Measurements from ENCODE around the gene CD164L2.

The CD164L2 gene

DNA sequence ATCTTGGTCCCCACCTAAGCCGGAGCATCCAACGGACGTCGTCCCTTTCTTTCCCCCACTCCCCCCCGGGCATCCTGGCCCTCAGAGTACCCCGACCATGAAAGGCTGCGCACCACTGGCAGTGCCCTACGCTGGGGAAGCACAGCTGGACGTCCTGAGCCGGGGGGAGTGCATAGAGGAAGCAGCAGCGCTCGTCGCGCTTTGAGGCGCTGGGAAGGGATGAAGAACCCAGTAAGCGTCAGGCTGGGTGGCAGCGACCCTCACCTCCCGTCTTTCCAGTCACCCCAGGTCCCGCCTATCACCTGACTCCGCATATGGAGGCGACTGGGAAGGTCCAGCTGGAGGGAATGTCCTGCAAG is 22.1 kb downstream of the CD164L2 start:
- no peak for DNase-seq

DNA sequence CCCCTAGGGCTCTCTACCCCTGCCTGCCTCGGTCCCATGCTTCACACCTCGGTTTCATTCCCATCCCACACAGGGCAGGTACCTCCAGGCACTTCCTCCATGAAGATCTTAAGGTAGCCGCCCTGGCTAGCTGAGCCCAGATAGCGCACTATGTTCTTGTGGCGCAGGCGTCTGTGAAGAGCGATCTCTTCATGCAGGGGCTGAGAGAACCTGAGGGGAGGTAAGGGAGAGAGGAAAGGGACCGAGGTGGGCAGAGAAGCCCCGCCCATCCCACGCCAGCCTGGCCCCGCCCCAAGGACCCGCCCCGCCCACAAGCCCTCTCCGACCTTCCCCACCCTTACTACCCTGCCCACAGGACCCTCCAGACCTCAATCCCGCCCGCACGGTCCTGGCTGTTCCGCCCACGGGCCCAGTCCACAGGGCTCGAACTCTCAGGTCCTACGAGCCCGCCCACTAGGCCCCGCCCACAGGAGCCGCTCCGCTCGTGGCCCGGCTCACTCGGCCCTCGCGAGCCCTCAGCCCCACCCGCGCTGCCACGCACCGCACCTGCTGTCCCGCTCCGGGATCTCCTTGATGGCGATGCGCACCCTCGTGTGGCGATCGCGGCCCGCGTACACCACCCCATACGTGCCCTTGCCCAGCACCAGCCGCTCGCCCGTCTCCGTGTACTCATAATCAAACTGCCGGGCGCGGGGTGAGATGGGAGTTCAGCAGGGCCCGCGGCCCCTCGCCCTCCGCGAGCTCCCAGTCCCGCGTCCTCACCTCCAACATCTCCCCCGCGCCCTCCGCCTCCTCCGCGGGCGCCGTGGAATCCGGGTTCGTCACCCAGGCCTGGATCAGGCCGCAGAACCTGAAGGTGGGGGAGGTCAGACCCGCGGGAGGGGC is 22.7 kb downstream of the CD164L2 start:
- DNase-seq, result no peak

GRCh38 chr1:27359822-27360158 is 23.3 kb downstream of the CD164L2 start:
- DNase-seq, result no peak

DNA sequence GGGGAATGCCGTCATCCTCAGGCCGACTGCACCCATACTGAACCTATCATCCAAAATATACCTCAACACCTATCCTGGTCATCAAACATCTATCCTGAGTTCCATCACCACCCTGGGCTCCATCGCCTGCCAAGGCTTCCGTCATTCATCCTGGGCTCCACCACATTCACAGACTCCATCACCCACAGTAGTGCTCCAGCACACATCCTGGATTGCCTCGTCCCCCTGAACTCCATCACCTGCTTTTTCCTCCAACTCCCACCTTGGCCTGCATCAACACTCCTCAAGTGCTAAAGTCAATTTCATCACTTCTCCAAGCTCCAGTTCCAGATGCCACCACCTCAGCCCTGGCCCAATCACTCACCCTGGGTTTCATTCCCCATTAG is 24.2 kb downstream of the CD164L2 start:
- DNase-seq, result no peak

GRCh38 chr1:27358038-27358927 is 24.9 kb downstream of the CD164L2 start:
- DNase-seq, result no peak

DNA sequence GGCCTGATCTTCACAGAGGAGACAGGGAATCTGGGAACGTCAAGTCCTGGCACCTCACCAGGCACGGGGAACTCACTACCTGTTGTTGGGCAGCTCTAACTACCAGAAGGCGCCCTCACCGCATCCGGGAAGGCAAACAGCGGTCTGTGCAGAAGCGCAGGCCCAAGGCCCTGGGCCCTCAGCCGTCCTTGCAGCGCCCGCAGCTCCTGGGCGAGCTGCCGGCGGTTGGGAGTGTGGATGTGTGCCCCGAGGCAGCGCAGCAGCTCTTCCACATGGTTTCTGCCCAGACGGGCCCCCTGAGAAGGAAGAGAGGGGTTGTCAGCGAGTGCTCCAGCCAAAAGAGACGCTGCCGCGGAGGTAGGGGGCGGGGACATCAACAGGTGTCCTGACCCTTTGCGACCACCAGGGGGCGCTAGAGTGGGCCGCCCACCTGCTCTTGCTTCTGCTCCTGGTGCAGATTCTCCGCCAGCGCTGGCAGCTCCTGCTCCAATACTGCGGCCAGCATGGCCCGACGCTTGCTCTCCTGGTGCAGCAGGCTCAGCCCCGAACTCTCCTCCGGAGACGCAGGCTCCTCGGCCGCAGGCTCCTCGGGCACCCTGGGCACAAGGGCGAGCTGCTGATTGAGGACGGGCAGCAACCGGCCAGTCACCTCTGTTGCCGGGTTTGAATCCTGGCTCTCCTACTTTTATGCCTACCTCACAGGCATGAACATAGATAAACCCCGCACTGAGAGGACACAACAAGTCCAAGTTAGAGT is 25.7 kb downstream of the CD164L2 start:
- DNase-seq, result peak; percentile 36

GRCh38 chr1:27356619-27357280 is 26.4 kb downstream of the CD164L2 start:
- no peak for DNase-seq

DNA sequence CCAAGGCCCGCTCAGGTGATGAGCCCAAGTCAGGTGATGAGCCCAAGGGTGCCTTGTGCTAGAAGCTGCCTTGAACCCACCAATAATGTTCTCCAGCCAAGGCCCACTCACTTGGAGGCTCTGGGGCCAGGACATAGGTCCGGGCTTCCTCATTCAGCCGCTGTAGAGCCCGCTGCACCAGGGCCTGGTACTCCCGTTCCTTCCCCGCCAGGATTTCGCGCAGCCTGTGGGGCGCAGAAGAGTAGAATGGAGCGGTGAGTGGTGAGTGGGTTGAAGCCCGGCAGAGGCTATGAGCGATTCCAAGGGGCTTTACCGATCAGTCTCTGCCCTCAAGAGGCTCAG is 26.9 kb downstream of the CD164L2 start:
- no peak for DNase-seq

GRCh38 chr1:27355683-27356082 is 27.4 kb downstream of the CD164L2 start:
- DNase-seq, result no peak

GRCh38 chr1:27353629-27354028 is 29.5 kb downstream of the CD164L2 start:
- DNase-seq, result no peak

DNA sequence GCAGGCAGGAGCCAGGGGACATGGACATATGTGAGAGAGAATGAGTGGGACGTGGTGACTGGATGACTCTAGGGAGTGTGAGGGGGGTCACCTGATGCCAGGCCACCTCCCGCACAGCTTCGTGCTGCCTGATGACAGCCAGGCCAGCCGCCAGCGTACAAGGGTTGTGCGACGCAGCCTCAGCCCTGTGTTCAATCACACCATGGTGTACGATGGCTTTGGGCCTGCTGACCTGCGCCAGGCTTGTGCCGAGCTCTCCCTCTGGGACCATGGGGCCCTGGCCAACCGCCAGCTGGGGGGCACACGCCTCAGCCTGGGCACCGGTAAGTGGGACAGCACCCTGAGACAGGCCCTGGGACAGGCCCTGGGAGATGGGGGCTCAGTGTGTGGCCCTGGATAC is 30.0 kb downstream of the CD164L2 start:
- DNase-seq, result no peak

DNA sequence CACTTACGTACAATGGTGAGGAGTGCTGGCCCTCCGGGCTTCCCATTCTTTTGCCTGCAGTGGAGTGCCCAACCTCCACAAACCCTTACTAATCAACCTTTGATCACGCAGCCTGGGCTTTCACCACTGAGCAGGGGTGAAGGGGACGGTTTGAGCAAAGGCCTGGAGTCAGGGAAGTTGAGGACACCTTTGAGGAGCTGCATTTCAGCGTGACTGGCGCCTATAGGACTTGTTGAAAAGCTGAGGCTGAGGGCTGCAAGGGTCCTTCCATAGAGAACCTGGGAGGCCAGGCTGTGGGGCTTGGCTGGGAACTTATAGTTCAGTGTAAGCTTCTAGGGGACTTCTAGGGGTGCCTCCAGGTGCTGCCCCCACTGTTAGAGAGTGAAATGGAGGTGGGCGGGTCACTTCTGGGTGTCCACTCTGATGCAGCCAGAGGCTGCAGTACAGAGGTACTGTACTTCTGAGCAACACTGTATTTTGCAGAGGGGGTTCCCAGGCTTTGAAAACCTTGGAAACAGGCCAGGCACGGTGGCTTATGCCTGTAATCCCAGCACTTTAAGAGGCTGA is 31.5 kb downstream of the CD164L2 start:
- no peak for DNase-seq

- DNase-seq, result no peak
These were observed 32.2 kb downstream of the CD164L2 start for GRCh38 chr1:27350663-27351540.

GRCh38 chr1:27349784-27350662 is 33.1 kb downstream of the CD164L2 start:
- DNase-seq, result peak; percentile 77

DNA sequence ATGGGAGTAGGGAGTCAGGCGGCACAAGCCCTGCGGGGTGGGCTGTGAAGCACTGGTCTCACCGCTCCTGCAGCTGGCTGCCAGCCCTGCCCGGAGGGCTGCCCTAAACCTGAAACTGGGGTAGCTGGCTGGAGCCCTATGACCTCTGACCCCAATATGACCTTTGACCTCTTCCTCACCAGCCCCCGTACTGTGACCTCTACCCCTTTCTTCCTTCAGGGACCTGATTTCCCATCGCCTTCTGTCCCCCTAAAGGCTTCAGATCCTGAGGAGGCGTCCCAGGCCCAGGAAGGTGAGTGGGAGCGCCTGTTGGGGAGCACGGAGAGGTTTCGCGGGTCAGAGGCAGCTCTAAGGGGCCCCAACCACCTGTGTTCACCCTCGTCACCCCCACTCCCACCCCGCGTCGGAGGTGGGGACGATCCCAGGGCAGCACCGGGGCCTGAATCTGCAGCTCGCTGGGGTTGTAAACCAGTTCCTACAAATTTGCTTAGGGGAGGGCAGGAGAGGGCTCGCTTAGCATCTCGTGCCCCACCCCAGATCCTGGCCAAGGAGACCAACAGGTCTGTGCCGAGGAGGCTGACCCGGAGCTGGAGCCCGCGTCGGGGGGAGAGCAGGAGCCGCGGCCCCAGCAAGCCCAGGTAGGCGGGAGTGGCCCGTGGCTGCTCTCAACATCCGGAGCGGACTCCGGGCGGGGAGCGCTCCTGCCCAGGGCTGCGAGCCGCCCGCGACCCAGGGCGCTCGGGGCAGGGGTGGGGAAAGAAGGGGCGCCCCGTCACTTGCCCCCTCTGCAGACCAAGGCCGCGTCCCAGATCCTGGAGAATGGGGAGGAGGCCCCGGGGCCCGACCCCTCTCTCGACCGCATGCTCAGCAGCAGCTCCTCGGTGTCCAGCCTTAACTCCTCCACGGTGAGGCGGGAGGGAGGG is 34.0 kb downstream of the CD164L2 start:
- peak; percentile 81 for DNase-seq

GRCh38 chr1:27346991-27347624 is 36.0 kb downstream of the CD164L2 start:
- no peak for DNase-seq

DNA sequence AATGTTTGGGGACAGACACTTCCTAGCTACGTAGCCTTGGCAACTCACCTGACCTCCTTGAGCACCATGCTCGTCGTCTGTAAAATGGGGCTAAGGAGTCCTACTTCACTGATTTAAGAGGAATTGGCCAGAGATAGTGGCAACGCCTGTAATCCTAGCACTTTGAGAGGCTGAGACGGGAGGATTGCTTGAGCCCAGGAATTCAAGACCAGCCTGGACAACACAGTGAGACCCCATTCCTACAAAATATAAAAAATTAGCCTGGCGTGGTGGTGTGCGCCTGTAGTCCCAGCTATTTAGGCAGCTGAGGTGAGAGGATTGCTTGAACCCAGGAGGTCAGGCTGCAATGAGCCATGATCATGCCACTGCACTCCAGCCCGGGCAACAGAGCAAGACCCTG is 36.8 kb downstream of the CD164L2 start:
- no peak for DNase-seq

- no peak for DNase-seq
These were observed 37.9 kb downstream of the CD164L2 start for GRCh38 chr1:27345272-27345671.

- no peak for DNase-seq
These were observed 39.5 kb downstream of the CD164L2 start for GRCh38 chr1:27343639-27344025.
